Measurements from ENCODE around the gene FBP1.

The FBP1 gene

GRCh38 chr9:94638335-94639060, 820 bp downstream of the FBP1 start:
- in situ Hi-C loops (cut with HindIII; ENCODE audit: low sequenced_read_pairs) = no loop called here
- TF ChIP-seq CTCF (IDR thresholded peaks at IDR 0.05; ENCODE audit: low read depth, low read length, missing control alignments) = no peak
- no peak overlapping the region for H3K4me3 ChIP-seq (ENCODE audit: low read depth, low read length)
- no peak for DNase-seq (ENCODE audit: low read depth)

GRCh38 chr9:94632737-94633136, 6.6 kb downstream of the FBP1 start:
- TF ChIP-seq CTCF (IDR thresholded peaks at IDR 0.05; ENCODE audit: low read depth, low read length, missing control alignments) = no peak
- H3K4me3 ChIP-seq (ENCODE audit: low read depth, low read length) = no peak overlapping the region
- DNase-seq (ENCODE audit: low read depth) = no peak
- in situ Hi-C loops (cut with HindIII; ENCODE audit: low sequenced_read_pairs) = no loop called here

GRCh38 chr9:94631599-94631998, 7.7 kb downstream of the FBP1 start:
- TF ChIP-seq CTCF (IDR thresholded peaks at IDR 0.05; ENCODE audit: low read depth, low read length, missing control alignments) = no peak
- in situ Hi-C loops (cut with HindIII; ENCODE audit: low sequenced_read_pairs) = no loop called here
- H3K4me3 ChIP-seq (ENCODE audit: low read depth, low read length) = no peak overlapping the region
- DNase-seq (ENCODE audit: low read depth) = no peak

- in situ Hi-C loops (cut with HindIII; ENCODE audit: low sequenced_read_pairs) = no loop called here
- H3K4me3 ChIP-seq (ENCODE audit: low read depth, low read length) = no peak overlapping the region
- no peak for TF ChIP-seq CTCF (IDR thresholded peaks at IDR 0.05; ENCODE audit: low read depth, low read length, missing control alignments)
- DNase-seq (ENCODE audit: low read depth) = no peak
These were observed 8.5 kb downstream of the FBP1 start for GRCh38 chr9:94630833-94631232.

GRCh38 chr9:94630281-94630680, 9.0 kb downstream of the FBP1 start:
- no peak overlapping the region for H3K4me3 ChIP-seq (ENCODE audit: low read depth, low read length)
- in situ Hi-C loops (cut with HindIII; ENCODE audit: low sequenced_read_pairs) = no loop called here
- DNase-seq (ENCODE audit: low read depth) = no peak
- TF ChIP-seq CTCF (IDR thresholded peaks at IDR 0.05; ENCODE audit: low read depth, low read length, missing control alignments) = no peak

- H3K4me3 ChIP-seq (ENCODE audit: low read depth, low read length) = no peak overlapping the region
- in situ Hi-C loops (cut with HindIII; ENCODE audit: low sequenced_read_pairs) = no loop called here
- DNase-seq (ENCODE audit: low read depth) = no peak
These were observed 12.0 kb downstream of the FBP1 start for GRCh38 chr9:94627287-94627686.

More at GRCh38 chr9:94627287-94627686, 12.0 kb downstream of the FBP1 start:
- no peak for TF ChIP-seq CTCF (IDR thresholded peaks at IDR 0.05; ENCODE audit: low read depth, low read length, missing control alignments)
